ENCODE results near the gene LGR6.
A peak's percentile ranks its signal among the peaks of the same experiment; 100 is the strongest.

Gene LGR6

GRCh38 chr1:202199040-202199889 lies 5.7 kb downstream of the LGR6 start:
- no peak for DNase-seq

GRCh38 chr1:202200112-202200548 lies 6.5 kb downstream of the LGR6 start:
- DNase-seq: no peak

- peak in 19 of 58 donors; percentile 2 to 59 (median 18) for DNase-seq
Measured at GRCh38 chr1:202200669-202201068, 7.1 kb downstream of the LGR6 start.

GRCh38 chr1:202201266-202201665 lies 7.7 kb downstream of the LGR6 start:
- DNase-seq: no peak

- DNase-seq: no peak
Measured at GRCh38 chr1:202201971-202202370, 8.4 kb downstream of the LGR6 start.

- no peak for DNase-seq
Measured at GRCh38 chr1:202202500-202203168, 9.0 kb downstream of the LGR6 start.

- DNase-seq: no peak
Measured at GRCh38 chr1:202203238-202204039, 9.8 kb downstream of the LGR6 start.

GRCh38 chr1:202204065-202204464 lies 10.5 kb downstream of the LGR6 start:
- DNase-seq: no peak

- no peak for DNase-seq
Measured at GRCh38 chr1:202205523-202206190, 12.1 kb downstream of the LGR6 start.

- DNase-seq: no peak
Measured at GRCh38 chr1:202207292-202207691, 13.7 kb downstream of the LGR6 start.

- DNase-seq: no peak
Measured at GRCh38 chr1:202208351-202208857, 14.8 kb downstream of the LGR6 start.

GRCh38 chr1:202210385-202210784 lies 16.8 kb downstream of the LGR6 start:
- peak in 8 of 58 donors; percentile 6 to 38 (median 14) for DNase-seq

- no peak for DNase-seq
Measured at GRCh38 chr1:202210969-202211368, 17.4 kb downstream of the LGR6 start.

- no peak for DNase-seq
Measured at GRCh38 chr1:202212787-202213186, 19.2 kb downstream of the LGR6 start.

GRCh38 chr1:202213361-202214088 lies 19.9 kb downstream of the LGR6 start:
- DNase-seq: no peak

GRCh38 chr1:202214089-202214843 lies 20.7 kb downstream of the LGR6 start:
- DNase-seq: no peak

GRCh38 chr1:202215472-202216130 lies 22.0 kb downstream of the LGR6 start:
- no peak for DNase-seq

- DNase-seq: peak in 16 of 58 donors; percentile 6 to 61 (median 25)
Measured at GRCh38 chr1:202216691-202217090, 23.1 kb downstream of the LGR6 start.

GRCh38 chr1:202217516-202217915 lies 23.9 kb downstream of the LGR6 start:
- no peak for DNase-seq
